Measurements from ENCODE around the gene CASZ1. TPM values are rescaled to one million over a fixed set of nuclear protein-coding genes. Genes with fewer than 3 reads are reported as not detected.

The CASZ1 gene
- total RNA-seq, 1 experiment from 2014 or later = 39.0 TPM

GRCh38 chr1:10686404-10687040 lies 109.9 kb downstream of the CASZ1 start:
- DNase-seq (ENCODE audit: low spot score) = peak; percentile 86

- DNase-seq (ENCODE audit: low spot score) = peak; percentile 60
These were observed 110.5 kb downstream of the CASZ1 start for GRCh38 chr1:10685808-10686403.

DNA sequence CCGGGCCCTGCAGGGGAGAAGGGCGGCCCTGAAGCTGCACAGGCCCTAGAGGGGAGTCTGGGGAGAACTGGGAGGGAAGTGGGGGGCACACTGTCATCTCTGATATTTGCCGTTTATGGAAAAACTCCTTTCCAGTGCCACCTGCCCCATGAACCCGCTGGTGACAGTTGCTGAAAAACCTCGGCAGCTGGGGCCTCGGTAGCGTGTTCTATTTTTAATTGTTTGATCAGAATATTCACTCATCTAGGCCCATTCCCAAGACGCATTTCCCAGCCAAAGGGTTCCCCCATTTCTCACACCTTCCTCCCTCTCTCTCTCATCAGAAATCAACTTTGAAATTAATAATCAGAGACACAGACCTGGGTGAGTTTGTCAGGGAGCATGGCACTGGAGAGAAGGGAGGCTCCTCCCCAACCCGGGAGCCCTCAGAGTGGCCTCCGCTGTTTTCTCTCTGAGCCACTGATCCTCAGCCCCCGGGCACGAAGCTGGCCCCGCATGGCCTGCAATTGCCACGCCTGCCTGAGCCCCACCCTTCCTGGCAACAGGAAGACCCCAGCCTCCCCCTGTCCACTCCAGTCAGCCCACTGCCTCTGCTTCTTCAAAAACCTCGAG lies 111.1 kb downstream of the CASZ1 start:
- no peak for DNase-seq (ENCODE audit: low spot score)

GRCh38 chr1:10684221-10684620 lies 112.2 kb downstream of the CASZ1 start:
- DNase-seq (ENCODE audit: low spot score) = no peak

GRCh38 chr1:10682449-10683309 lies 113.8 kb downstream of the CASZ1 start:
- no peak for DNase-seq (ENCODE audit: low spot score)

DNA sequence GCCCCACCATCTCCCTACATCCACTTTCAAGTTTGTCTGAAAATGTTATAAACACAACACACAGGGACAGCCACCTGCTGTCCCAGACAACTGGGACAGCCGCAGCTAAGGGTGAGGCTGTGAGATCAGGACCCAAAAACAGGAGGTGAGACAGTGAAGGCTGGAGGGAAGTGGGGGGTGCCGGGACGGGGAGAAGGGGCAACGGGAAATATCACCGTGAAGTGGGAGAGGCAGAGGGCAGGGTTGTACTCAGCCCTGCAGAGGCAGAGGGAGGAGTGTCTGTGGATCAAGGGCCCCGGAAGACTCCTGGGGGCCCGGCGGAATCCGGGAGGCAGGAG lies 114.4 kb downstream of the CASZ1 start:
- DNase-seq (ENCODE audit: low spot score) = no peak

- DNase-seq (ENCODE audit: low spot score) = no peak
These were observed 114.9 kb downstream of the CASZ1 start for GRCh38 chr1:10681296-10682107.

DNA sequence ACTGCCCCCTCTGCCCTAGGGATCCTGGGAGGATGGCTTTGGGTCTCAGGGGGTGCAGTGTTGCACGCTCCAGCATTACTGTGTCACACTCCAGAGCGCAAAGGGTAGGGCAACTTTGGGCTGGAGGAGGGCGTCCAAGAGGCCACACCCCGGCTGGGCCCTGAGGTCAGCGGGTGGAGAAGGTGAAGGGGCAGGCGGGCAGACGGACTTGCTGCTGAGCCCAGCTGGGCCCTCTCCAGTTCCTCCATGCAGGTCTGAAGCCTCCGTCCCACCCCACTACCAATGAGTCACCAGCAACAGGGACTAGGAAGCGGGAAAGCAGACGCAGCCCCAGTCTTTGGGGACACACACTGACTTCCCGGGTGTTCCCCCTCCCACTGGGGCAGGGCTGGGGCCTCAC lies 116.0 kb downstream of the CASZ1 start:
- DNase-seq (ENCODE audit: low spot score) = peak; percentile 81

GRCh38 chr1:10679496-10680220 lies 116.8 kb downstream of the CASZ1 start:
- peak; percentile 67 for DNase-seq (ENCODE audit: low spot score)

DNA sequence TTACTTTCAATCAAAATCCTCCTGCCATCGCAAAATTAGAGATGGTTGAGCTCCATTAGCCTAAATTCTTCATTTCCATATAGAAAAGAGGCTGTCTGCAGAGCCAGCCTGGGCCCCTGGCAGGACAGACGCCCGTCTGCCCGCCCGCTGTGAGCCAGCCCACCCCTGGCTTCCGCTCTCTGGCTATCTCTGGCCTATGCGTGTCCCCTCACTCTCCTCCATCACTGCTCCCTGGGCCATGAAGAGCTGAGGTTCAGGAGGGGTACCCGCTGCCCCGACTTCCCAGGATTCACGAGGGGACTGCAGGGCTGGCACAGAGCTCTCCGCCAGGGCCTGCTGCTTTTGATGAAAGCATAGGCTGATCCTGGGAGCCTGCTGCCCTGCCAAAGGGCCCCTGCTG lies 117.6 kb downstream of the CASZ1 start:
- DNase-seq (ENCODE audit: low spot score) = no peak

DNA sequence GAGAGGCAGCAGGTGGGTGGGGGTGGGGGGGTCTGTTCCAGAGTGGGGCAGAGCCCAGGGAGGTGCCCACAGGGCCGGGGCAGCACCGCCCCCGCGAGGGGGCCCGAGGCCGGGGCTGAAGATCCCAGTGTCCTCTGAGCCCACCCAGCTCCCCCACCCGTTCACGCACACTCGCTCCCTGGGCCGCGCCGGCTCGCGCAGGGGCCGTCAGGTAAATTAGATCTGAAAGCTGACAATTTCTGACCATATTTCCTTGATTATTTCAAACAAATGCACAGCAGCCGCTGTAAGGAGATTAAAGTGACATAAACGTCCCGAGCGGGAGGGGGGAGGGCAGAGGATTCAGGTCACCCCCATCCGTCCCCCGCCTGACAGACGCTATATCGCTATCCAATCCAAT lies 118.0 kb downstream of the CASZ1 start:
- no peak for DNase-seq (ENCODE audit: low spot score)

- DNase-seq (ENCODE audit: low spot score) = no peak
These were observed 118.7 kb downstream of the CASZ1 start for GRCh38 chr1:10677491-10678391.

DNA sequence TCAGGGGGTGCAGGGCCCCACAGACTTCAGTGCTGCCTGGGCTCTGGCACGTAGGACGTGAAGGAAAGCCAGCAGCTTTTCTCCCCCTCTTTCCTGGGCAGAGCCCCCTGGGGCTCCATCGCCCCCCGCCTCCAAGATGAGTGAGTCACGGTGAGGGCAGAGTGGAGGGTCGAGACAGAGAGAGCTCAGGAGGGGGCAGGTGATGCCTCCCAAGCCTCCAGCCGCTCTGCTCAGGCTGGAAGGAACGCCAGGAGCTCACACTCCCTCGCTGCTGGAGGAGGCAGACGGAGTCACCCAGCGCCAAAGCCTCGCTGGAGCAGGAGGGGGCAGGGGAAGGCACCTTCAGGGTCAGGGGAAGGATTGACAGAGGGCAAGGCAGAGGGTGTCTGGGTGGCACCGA lies 119.5 kb downstream of the CASZ1 start:
- DNase-seq (ENCODE audit: low spot score) = no peak

- DNase-seq (ENCODE audit: low spot score) = no peak
These were observed 120.6 kb downstream of the CASZ1 start for GRCh38 chr1:10675813-10676212.

DNA sequence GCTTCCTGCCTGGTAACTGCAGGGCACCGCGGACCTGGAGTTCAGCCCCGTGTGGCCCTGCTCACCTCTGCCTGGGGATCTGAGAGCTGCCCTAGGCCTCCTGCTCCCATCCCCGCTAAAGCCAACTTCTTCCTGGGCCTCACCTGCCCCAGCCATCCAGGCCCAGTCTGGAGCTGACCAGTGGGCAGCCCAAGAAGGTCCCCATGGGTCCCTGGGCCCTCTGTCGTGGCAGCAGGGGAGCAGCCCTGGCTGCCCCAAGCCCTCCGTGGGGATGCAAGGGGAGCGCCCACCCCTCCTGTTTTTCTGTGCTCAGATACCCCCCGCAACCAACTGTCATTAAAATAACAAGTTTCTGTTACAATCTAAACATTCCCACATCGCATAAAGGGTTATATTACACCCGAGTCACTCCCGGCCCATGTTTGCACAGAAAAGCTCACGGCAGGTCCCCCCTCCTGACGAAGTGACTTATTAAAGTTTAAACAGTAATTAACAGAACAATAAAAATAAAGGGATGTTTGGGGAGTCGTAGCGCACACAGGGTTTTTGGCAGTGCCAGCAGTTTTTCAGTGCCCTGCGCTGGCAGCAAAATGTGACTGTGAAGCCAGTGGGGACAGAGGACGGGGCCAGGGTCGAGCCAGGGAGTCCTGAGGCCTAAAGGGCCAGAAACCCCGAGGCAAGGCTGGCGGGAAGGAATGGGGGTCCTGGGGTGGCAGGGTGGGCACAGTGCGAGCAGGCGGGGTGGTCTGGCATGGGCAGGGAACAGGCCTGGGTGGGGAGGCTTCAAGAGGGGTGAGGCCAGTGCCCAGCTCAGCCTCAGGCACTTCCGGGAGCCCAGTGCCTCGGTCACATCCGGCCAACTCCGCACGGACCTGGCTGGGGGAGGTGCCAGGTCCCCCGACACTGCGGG lies 121.5 kb downstream of the CASZ1 start:
- no peak for DNase-seq (ENCODE audit: low spot score)

DNA sequence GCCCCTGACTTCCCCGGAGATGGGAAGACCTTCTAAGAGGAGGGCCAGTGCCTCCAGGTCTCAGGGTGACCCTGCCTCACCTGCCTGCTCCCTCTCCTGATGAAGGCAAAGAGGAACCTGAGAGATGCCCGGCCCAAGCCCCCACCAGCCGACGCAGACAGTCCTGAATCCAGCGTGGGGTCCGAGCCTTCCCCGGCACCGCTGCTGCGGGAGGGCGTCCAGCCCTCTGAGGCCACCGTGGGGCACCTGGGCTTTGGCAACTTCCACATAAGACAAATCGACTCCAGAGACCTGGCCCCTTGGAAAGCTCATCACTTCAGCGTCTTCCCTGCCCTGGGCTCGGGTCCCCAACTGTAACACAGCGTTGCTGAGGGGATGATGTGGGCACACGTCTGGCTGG lies 122.2 kb downstream of the CASZ1 start:
- DNase-seq (ENCODE audit: low spot score) = no peak

- DNase-seq (ENCODE audit: low spot score) = no peak
These were observed 123.2 kb downstream of the CASZ1 start for GRCh38 chr1:10673109-10673711.

- DNase-seq (ENCODE audit: low spot score) = no peak
These were observed 123.9 kb downstream of the CASZ1 start for GRCh38 chr1:10672343-10673050.
